Aorta (tissue), 5 donors: Measurements from ENCODE around the gene PCDH9. TPM values are rescaled to one million over a fixed set of nuclear protein-coding genes. Genes with fewer than 3 reads are reported as not detected.

ENCODE experiments used
- ATAC-seq: fragments of 200-7000 bp; cut with Tn5 transposase; one replicate; pipeline ENCODE4 v1.9.1; 2022; ENCODE audit warnings: moderate library complexity; ENCODE audit not compliant: low FRiP score
- DNase-seq, 2 donors: peaks; one replicate each; pipeline ENCODE4 v3.0.0-alpha.2; 2020
- H3K27ac ChIP-seq, 2 donors: one replicate each; pipeline ENCODE4 v1.5.1; 2013; ENCODE audit warnings: low read length in 2 of 2, mild to moderate bottlenecking in 2 of 2, moderate library complexity in 2 of 2, control low read depth in 1 of 2, inconsistent platforms in 1 of 2, low read depth in 1 of 2
- H3K27me3 ChIP-seq, 2 donors: one replicate each; pipeline ENCODE4 v1.6.1; 2013; ENCODE audit warnings: control low read depth in 1 of 2, low read length in 1 of 2, mild to moderate bottlenecking in 1 of 2, moderate library complexity in 1 of 2; ENCODE audit not compliant: insufficient read depth in 2 of 2, control insufficient read depth in 1 of 2
- H3K36me3 ChIP-seq, 2 donors: one replicate each; pipeline ENCODE4 v1.6.1; 2013; ENCODE audit warnings: control low read depth in 1 of 2, low read length in 1 of 2, mild to moderate bottlenecking in 1 of 2; ENCODE audit not compliant: insufficient read depth in 2 of 2, control insufficient read depth in 1 of 2
- H3K4me1 ChIP-seq, 2 donors: one replicate each; pipeline ENCODE4 v1.6.1; 2013; ENCODE audit warnings: low read length in 2 of 2, control low read depth in 1 of 2, mild to moderate bottlenecking in 1 of 2, moderate library complexity in 1 of 2; ENCODE audit not compliant: insufficient read depth in 2 of 2, control insufficient read depth in 1 of 2
- H3K4me3 ChIP-seq, 2 donors: one replicate each; pipeline ENCODE4 v1.5.1; 2013; ENCODE audit warnings: low read length in 2 of 2, control low read depth in 1 of 2, mild to moderate bottlenecking in 1 of 2
- H3K9me3 ChIP-seq: one replicate; pipeline ENCODE4 v1.6.1; 2013; ENCODE audit warnings: mild to moderate bottlenecking, low read length; ENCODE audit not compliant: control insufficient read depth
- WGBS, 2 donors: extraction: QIAGEN DNeasy Blood & Tissue Kit; methylation state at CpG; one replicate each; pipeline ENCODE4 v1.1.7; 2013; 5-methylcytosine and 5-hydroxymethylcytosine counted together
- intact Hi-C, 2 donors: fragments of 100-400 bp; cut with DNase I; formaldehyde crosslinking; loops; one replicate each; pipeline versions ENCODE4 v1.14.2 to v1.15.0; 2022
- polyA plus RNA-seq, 2 donors: library from polyadenylated mRNA; stranded (reverse); fragments of 200-250 nt; gene quantifications; one replicate each; pipeline ENCODE4 v1.2.3, GENCODE V29; 2013
- total RNA-seq, 2 donors: library from RNA; stranded (reverse); fragmentation: NEBNext Ultra II Directional; extraction: Animal tissue kit (Norgen Biotek cat#: 25700); gene quantifications; one replicate each; pipeline ENCODE4 v1.2.1, GENCODE V29; 2021
- donor health status: healthy with polysubstance abuse.
- donor health status: Bipolar disorder and iron deficiency.
- donor health status: DM: no; HTN: no; CAD: no.
- donor health status: DM: no; HTN: no; CAD: no.
- donor health status: DM: yes; HTN: yes; CAD: no.

The PCDH9 gene
- total and polyA plus RNA-seq, 4 donors = 0.38 to 6.3 (median 4.2) TPM

DNA sequence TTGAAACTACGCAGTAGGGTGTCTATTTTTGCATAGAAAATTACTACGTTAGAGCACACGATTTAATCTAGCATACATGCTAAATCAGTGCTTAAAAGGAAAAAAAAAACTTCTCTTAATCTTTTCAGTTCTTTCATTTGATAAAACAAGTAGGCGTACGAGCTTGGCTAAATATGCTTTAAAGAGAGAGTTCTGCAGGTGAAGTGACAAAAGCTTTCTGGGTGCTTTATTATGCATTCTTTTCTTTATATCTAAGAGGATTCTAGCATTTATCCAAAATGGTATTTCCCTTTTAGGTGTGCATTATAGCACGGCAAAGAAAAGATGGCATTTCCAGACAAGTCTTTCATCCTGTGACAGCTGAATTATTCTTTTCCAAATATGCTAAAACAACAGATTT, 281.2 kb downstream of the PCDH9 start:
- 59 to 66% methylated on average over 6 of the region's 6 CpGs for WGBS, 2 donors
- no peak overlapping the region for H3K4me3 ChIP-seq
- ATAC-seq = no peak
- H3K4me1 ChIP-seq = no peaks in the 10 kb centered on the region
- H3K9me3 ChIP-seq = no peaks in the 10 kb centered on the region
- no peak overlapping the region for H3K27ac ChIP-seq
- H3K27me3 ChIP-seq = no peaks in the 10 kb centered on the region
- intact Hi-C loops = no loop called here
- no peak for DNase-seq
- H3K36me3 ChIP-seq = no peaks in the 10 kb centered on the region

DNA sequence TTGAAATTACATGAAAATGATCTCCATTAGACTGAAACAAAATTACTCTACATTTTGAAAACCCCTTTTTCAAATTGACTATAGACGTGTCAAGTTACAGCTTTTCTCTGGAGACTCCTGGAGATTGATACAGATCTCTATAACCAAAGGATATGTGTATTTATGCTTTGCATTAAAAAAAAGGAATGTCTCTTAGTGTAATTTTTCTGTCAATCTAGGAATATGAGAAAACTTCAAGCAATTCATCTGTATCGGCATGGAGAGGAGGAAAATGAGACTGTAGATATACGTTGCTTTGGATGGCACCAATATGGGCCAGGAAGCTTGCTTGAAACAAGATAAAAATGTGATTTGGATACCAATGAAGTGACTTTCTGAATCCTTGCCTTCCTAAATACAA, 286.6 kb downstream of the PCDH9 start:
- no peaks in the 10 kb centered on the region for H3K36me3 ChIP-seq
- no peak overlapping the region for H3K4me3 ChIP-seq
- 44 to 72% methylated on average over 3 of the region's 3 CpGs for WGBS, 2 donors

DNA sequence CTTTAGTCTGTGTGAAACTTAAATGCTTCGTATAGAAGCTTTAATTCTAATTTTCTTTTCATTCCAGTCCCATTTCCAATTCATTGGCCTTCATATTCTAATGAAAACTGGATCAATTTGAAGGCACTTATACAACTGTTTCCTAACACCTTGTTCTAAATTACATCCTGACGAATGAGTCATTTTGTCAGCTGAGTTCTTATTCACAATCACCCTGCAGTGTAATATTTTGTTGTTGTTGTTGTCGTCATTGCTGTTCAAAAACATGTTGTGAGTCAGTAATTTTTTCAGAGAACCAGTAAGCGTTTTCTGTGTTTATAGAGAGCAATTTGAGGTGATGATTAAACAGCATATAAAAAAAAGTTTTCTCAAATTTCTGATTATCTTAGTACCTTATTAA, 290.0 kb downstream of the PCDH9 start:
- no peaks in the 10 kb centered on the region for H3K4me1 ChIP-seq
- H3K4me3 ChIP-seq = no peak overlapping the region
- no peaks in the 10 kb centered on the region for H3K36me3 ChIP-seq
- no peaks in the 10 kb centered on the region for H3K9me3 ChIP-seq
- ATAC-seq = no peak
- intact Hi-C loops = no loop called here
- H3K27me3 ChIP-seq = no peaks in the 10 kb centered on the region
- no peak overlapping the region for H3K27ac ChIP-seq
- WGBS, 2 donors = 86 to 87% methylated on average over 4 of the region's 4 CpGs
- DNase-seq = no peak

More for the DNA sequence above, 286.6 kb downstream of the PCDH9 start:
- H3K9me3 ChIP-seq = no peaks in the 10 kb centered on the region
- H3K27me3 ChIP-seq = no peaks in the 10 kb centered on the region
- intact Hi-C loops = no loop called here
- no peak for ATAC-seq
- H3K4me1 ChIP-seq = no peaks in the 10 kb centered on the region
- no peak for DNase-seq
- H3K27ac ChIP-seq = no peak overlapping the region

GRCh38 chr13:66937423-66937822, 292.7 kb downstream of the PCDH9 start:
- no peaks in the 10 kb centered on the region for H3K4me1 ChIP-seq
- no peaks in the 10 kb centered on the region for H3K27me3 ChIP-seq
- no peak for DNase-seq
- H3K4me3 ChIP-seq = no peak overlapping the region
- ATAC-seq = no peak
- no peaks in the 10 kb centered on the region for H3K9me3 ChIP-seq
- no peak overlapping the region for H3K27ac ChIP-seq
- WGBS, 2 donors = 92 to 96% methylated on average over 5 of the region's 5 CpGs
- H3K36me3 ChIP-seq = no peaks in the 10 kb centered on the region
- intact Hi-C loops = no loop called here

DNA sequence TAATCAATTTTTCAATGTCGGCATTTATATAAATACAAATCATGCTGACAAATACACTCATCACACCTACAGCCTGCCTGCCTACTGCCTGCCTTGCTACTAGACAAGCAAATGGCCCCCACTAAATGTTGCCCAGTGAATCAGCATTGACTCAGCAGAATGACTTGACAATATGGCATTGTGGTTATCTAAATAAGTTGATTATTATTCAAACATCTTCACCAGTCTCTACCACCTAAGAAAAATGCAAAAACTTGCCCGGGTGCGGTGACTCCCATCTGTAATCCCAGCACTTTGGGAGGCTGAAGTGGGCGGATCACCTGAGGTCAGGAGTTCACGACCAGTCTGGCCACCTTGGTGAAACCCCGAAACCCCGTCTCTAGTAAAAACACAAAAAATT, 296.1 kb downstream of the PCDH9 start:
- Histone ChIP-seq H3K27ac (no peak overlapping the region), H3K9me3 (no peaks in the 10 kb centered on the region), H3K27me3 (no peaks in the 10 kb centered on the region), H3K4me3 (no peak overlapping the region), H3K4me1 (no peaks in the 10 kb centered on the region), H3K36me3 (no peaks in the 10 kb centered on the region)
- DNase-seq = no peak
- WGBS, 2 donors = 94% methylated on average over 7 of the region's 7 CpGs
- intact Hi-C loops = no loop called here
- no peak for ATAC-seq

DNA sequence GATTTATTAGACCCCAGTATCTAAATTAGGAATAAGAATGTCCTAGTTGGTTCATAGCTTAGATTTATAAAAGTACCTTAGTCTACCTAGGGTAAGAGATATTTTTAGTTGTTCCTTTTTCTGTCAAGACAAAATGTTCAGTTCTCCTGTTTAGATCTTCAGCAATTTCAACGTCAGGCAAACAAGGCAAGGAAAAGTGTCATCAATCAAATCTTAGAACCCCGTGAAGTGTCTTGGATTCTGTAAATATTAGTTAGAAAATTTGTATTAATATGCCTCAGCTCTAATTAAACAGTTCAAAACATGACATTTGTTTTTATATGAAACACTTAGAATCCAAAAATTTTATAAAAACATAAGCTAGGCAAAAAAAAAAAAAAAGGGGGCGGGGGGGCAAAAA, 296.6 kb downstream of the PCDH9 start:
- Histone ChIP-seq H3K4me3 (no peak overlapping the region), H3K36me3 (no peaks in the 10 kb centered on the region), H3K27me3 (no peaks in the 10 kb centered on the region), H3K27ac (no peak overlapping the region), H3K4me1 (no peaks in the 10 kb centered on the region), H3K9me3 (no peaks in the 10 kb centered on the region)
- WGBS, 2 donors = 42 to 49% methylated on average over 3 of the region's 3 CpGs
- DNase-seq (no peak), ATAC-seq (no peak)
- intact Hi-C loops = no loop called here

- Histone ChIP-seq H3K4me1 (no peaks in the 10 kb centered on the region), H3K36me3 (no peaks in the 10 kb centered on the region), H3K4me3 (no peak overlapping the region), H3K27ac (no peak overlapping the region), H3K9me3 (no peaks in the 10 kb centered on the region), H3K27me3 (no peaks in the 10 kb centered on the region)
- intact Hi-C loops = no loop called here
- no peak for DNase-seq
- no peak for ATAC-seq
Observed at GRCh38 chr13:66927562-66927961, 302.6 kb downstream of the PCDH9 start.

GRCh38 chr13:66926851-66927524, 303.1 kb downstream of the PCDH9 start:
- no peak overlapping the region for H3K4me3 ChIP-seq
- no peaks in the 10 kb centered on the region for H3K4me1 ChIP-seq
- H3K36me3 ChIP-seq = no peaks in the 10 kb centered on the region
- no peaks in the 10 kb centered on the region for H3K9me3 ChIP-seq
- H3K27me3 ChIP-seq = no peaks in the 10 kb centered on the region
- ATAC-seq (no peak), DNase-seq (no peak)
- WGBS, 2 donors = 28 to 29% methylated on average over 6 of the region's 6 CpGs
- no peak overlapping the region for H3K27ac ChIP-seq
- intact Hi-C loops = no loop called here

GRCh38 chr13:66926200-66926850, 303.8 kb downstream of the PCDH9 start:
- Histone ChIP-seq H3K9me3 (no peaks in the 10 kb centered on the region), H3K36me3 (no peaks in the 10 kb centered on the region), H3K4me1 (no peaks in the 10 kb centered on the region), H3K4me3 (no peak overlapping the region), H3K27ac (no peak overlapping the region), H3K27me3 (no peaks in the 10 kb centered on the region)
- ATAC-seq (no peak), DNase-seq (no peak)
- 37 to 43% methylated on average over 4 of the region's 4 CpGs for WGBS, 2 donors
- intact Hi-C loops = no loop called here
